KMS-11 (cell line): ENCODE measurements around the gene ITLN2.
"Not testable (repeated sequence)": the region's sequence is repeated elsewhere in the genome, so short reads cannot be mapped to it uniquely, and the experiment has no call there.

Experiments
- H2AFZ ChIP-seq: fragments of 200-600 bp; sonication (generic); 2 replicates; pipeline ENCODE4 v1.6.1; 2016; ENCODE audit warnings: antibody characterized with exemption, mixed run types, low read depth
- H3K27ac ChIP-seq: fragments of 200-600 bp; sonication (generic); 2 replicates; pipeline ENCODE4 v1.6.1; 2016; ENCODE audit warnings: mild to moderate bottlenecking, mixed run types
- H3K27me3 ChIP-seq: fragments of 200-600 bp; sonication (generic); 2 replicates; pipeline ENCODE4 v1.6.1; 2017; ENCODE audit warnings: mild to moderate bottlenecking, low read depth, mixed run types, moderate library complexity; ENCODE audit not compliant: insufficient read depth
- H3K36me3 ChIP-seq: fragments of 200-600 bp; sonication (generic); 2 replicates; pipeline ENCODE4 v1.6.1; 2017; ENCODE audit warnings: mild to moderate bottlenecking, mixed run types; ENCODE audit not compliant: insufficient read depth
- H3K4me1 ChIP-seq: fragments of 200-600 bp; sonication (generic); 2 replicates; pipeline ENCODE4 v1.6.1; 2016; ENCODE audit warnings: mild to moderate bottlenecking, low read depth, mixed run types; ENCODE audit not compliant: poor library complexity, severe bottlenecking
- H3K4me2 ChIP-seq: fragments of 200-600 bp; sonication (generic); 2 replicates; pipeline ENCODE4 v1.7.0; 2016; ENCODE audit warnings: mild to moderate bottlenecking, mixed run types
- H3K4me3 ChIP-seq: fragments of 200-600 bp; sonication (generic); IDR thresholded peaks from 2 replicates; pipeline ENCODE4 v1.6.1; 2017; ENCODE audit warnings: low read depth, low read length, mixed read lengths; ENCODE audit not compliant: insufficient read depth
- H3K79me2 ChIP-seq: fragments of 200-600 bp; sonication (generic); 2 replicates; pipeline ENCODE4 v1.6.1; 2016; ENCODE audit warnings: low read depth, mixed run types; ENCODE audit not compliant: insufficient read depth
- H3K9ac ChIP-seq: fragments of 200-600 bp; sonication (generic); 2 replicates; pipeline ENCODE4 v1.6.1; 2016; ENCODE audit warnings: mild to moderate bottlenecking, mixed run types
- H4K20me1 ChIP-seq: fragments of 200-600 bp; sonication (generic); 2 replicates; pipeline ENCODE4 v1.6.1; 2016; ENCODE audit warnings: mild to moderate bottlenecking, mixed run types; ENCODE audit not compliant: insufficient read depth
- CTCF ChIP-seq: fragments of 200-600 bp; sonication (generic); conservative IDR thresholded peaks from 2 replicates; pipeline ENCODE4 v1.6.1; 2017; ENCODE audit warnings: low read depth, mild to moderate bottlenecking, antibody characterized with exemption, low read length, moderate library complexity, mixed read lengths

ITLN2 gene

GRCh38 chr1:160904783-160905616 is 49.6 kb downstream of the ITLN2 start:
- Histone ChIP-seq H3K4me1 (no peaks in the 10 kb centered on the region), H4K20me1 (no peaks in the 10 kb centered on the region), H2AFZ (no peak overlapping the region; the same call in 1 of the 2 replicates), H3K36me3 (no peaks in the 10 kb centered on the region), H3K79me2 (no peaks in the 10 kb centered on the region), H3K27ac (no peak overlapping the region), H3K27me3 (no peaks in the 10 kb centered on the region), H3K4me3 (no peak overlapping the region), H3K4me2 (no peak overlapping the region), H3K9ac (no peak overlapping the region)
- TF ChIP-seq CTCF: no peak

GRCh38 chr1:160902251-160902650 is 52.4 kb downstream of the ITLN2 start:
- not testable (repeated sequence) for H3K27me3 ChIP-seq, H3K4me1 ChIP-seq, H4K20me1 ChIP-seq, H3K36me3 ChIP-seq, H3K4me2 ChIP-seq, H3K27ac ChIP-seq, H3K79me2 ChIP-seq, H2AFZ ChIP-seq, H3K9ac ChIP-seq, H3K4me3 ChIP-seq

- Histone ChIP-seq H3K4me1 (no peaks in the 10 kb centered on the region), H2AFZ (no peak overlapping the region), H3K27ac (no peak overlapping the region), H4K20me1 (no peaks in the 10 kb centered on the region), H3K79me2 (no peaks in the 10 kb centered on the region), H3K36me3 (no peaks in the 10 kb centered on the region), H3K4me2 (no peak overlapping the region), H3K27me3 (no peaks in the 10 kb centered on the region), H3K9ac (no peak overlapping the region), H3K4me3 (no peak overlapping the region)
- TF ChIP-seq CTCF: no peak
Measured at GRCh38 chr1:160901768-160902167, 52.8 kb downstream of the ITLN2 start.

- H3K4me1 ChIP-seq, H3K27me3 ChIP-seq, H3K9ac ChIP-seq, H4K20me1 ChIP-seq, H3K79me2 ChIP-seq, H3K4me2 ChIP-seq, H2AFZ ChIP-seq, H3K27ac ChIP-seq, H3K4me3 ChIP-seq, H3K36me3 ChIP-seq: not testable (repeated sequence)
Measured at GRCh38 chr1:160900683-160901082, 53.9 kb downstream of the ITLN2 start.
